Measurements from ENCODE around the gene KANSL1L.

GRCh38 chr2:209976698-209977385 lies 194.4 kb downstream of the KANSL1L start:
- TF ChIP-seq, protein P1, sequence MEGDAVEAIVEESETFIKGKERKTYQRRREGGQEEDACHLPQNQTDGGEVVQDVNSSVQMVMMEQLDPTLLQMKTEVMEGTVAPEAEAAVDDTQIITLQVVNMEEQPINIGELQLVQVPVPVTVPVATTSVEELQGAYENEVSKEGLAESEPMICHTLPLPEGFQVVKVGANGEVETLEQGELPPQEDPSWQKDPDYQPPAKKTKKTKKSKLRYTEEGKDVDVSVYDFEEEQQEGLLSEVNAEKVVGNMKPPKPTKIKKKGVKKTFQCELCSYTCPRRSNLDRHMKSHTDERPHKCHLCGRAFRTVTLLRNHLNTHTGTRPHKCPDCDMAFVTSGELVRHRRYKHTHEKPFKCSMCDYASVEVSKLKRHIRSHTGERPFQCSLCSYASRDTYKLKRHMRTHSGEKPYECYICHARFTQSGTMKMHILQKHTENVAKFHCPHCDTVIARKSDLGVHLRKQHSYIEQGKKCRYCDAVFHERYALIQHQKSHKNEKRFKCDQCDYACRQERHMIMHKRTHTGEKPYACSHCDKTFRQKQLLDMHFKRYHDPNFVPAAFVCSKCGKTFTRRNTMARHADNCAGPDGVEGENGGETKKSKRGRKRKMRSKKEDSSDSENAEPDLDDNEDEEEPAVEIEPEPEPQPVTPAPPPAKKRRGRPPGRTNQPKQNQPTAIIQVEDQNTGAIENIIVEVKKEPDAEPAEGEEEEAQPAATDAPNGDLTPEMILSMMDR (IDR thresholded peaks at IDR 0.05; ENCODE audit: low read depth, low read length, poor library complexity, severe bottlenecking): no peak
- no peak for TF ChIP-seq EZH2phosphoT487 (IDR thresholded peaks at IDR 0.05; ENCODE audit: borderline replicate concordance, low read length)
